ENCODE data around the gene PRKAA2. TPM values are rescaled to one million over a fixed set of nuclear protein-coding genes. Genes with fewer than 3 reads are reported as not detected.

PRKAA2 gene
- total and polyA plus RNA-seq, 7 donors = 2.1 to 101 (median 48.4) TPM

GRCh38 chr1:56625819-56626440 lies 19.2 kb upstream of the PRKAA2 start:
- Histone ChIP-seq H3K27me3 (ENCODE audit: insufficient read depth in 3 of 3, low read length in 2 of 3) (no peaks in the 10 kb centered on the region), H3K4me1 (no peaks in the 10 kb centered on the region), H3K36me3 (ENCODE audit: insufficient read depth in 1 of 2, low read depth in 1 of 2) (no peaks in the 10 kb centered on the region), H3K9me3 (no peaks in the 10 kb centered on the region), H3K4me3 (no peak overlapping the region), H3K27ac (no peak overlapping the region)
- no peak for ATAC-seq
- intact Hi-C loops (cut with DNase I) = no loop called here
- WGBS, 3 donors = 66 to 68% (median 67%) methylated on average over 5 of the region's 5 CpGs
- no peak for DNase-seq
- no peak for TF ChIP-seq CTCF (IDR thresholded peaks at IDR 0.05)

- DNase-seq (no peak), ATAC-seq (no peak)
- H3K36me3 ChIP-seq (ENCODE audit: insufficient read depth in 1 of 2, low read depth in 1 of 2) = no peaks in the 10 kb centered on the region
- H3K9me3 ChIP-seq = no peaks in the 10 kb centered on the region
- intact Hi-C loops (cut with DNase I) = no loop called here
- TF ChIP-seq CTCF (IDR thresholded peaks at IDR 0.05) = no peak
- no peak overlapping the region for H3K27ac ChIP-seq
- H3K4me1 ChIP-seq = no peaks in the 10 kb centered on the region
- H3K4me3 ChIP-seq = no peak overlapping the region
- no peaks in the 10 kb centered on the region for H3K27me3 ChIP-seq (ENCODE audit: insufficient read depth in 3 of 3, low read length in 2 of 3)
These were observed 18.6 kb upstream of the PRKAA2 start for GRCh38 chr1:56626546-56626945.

GRCh38 chr1:56627019-56627635 lies 18.0 kb upstream of the PRKAA2 start:
- no peak overlapping the region for H3K4me3 ChIP-seq
- ATAC-seq (no peak), DNase-seq (no peak)
- H3K36me3 ChIP-seq (ENCODE audit: insufficient read depth in 1 of 2, low read depth in 1 of 2) = no peaks in the 10 kb centered on the region
- H3K4me1 ChIP-seq = no peaks in the 10 kb centered on the region
- H3K27ac ChIP-seq = no peak overlapping the region
- WGBS, 3 donors = 77 to 86% (median 86%) methylated on average over 3 of the region's 3 CpGs
- intact Hi-C loops (cut with DNase I) = no loop called here
- H3K27me3 ChIP-seq (ENCODE audit: insufficient read depth in 3 of 3, low read length in 2 of 3) = no peaks in the 10 kb centered on the region
- H3K9me3 ChIP-seq = no peaks in the 10 kb centered on the region
- TF ChIP-seq CTCF (IDR thresholded peaks at IDR 0.05) = no peak

GRCh38 chr1:56627636-56628039 lies 17.5 kb upstream of the PRKAA2 start:
- DNase-seq (no peak), ATAC-seq (no peak)
- TF ChIP-seq CTCF (IDR thresholded peaks at IDR 0.05) = no peak
- Histone ChIP-seq H3K4me3 (no peak overlapping the region), H3K27me3 (ENCODE audit: insufficient read depth in 3 of 3, low read length in 2 of 3) (no peaks in the 10 kb centered on the region), H3K36me3 (ENCODE audit: insufficient read depth in 1 of 2, low read depth in 1 of 2) (no peaks in the 10 kb centered on the region), H3K9me3 (no peaks in the 10 kb centered on the region), H3K4me1 (no peaks in the 10 kb centered on the region), H3K27ac (no peak overlapping the region)
- intact Hi-C loops (cut with DNase I) = no loop called here
- WGBS, 3 donors = 74 to 83% (median 82%) methylated on average over 3 of the region's 3 CpGs

GRCh38 chr1:56630786-56631185 lies 14.3 kb upstream of the PRKAA2 start:
- Histone ChIP-seq H3K4me3 (no peak overlapping the region), H3K4me1 (no peaks in the 10 kb centered on the region), H3K27ac (no peak overlapping the region), H3K27me3 (ENCODE audit: insufficient read depth in 3 of 3, low read length in 2 of 3) (no peaks in the 10 kb centered on the region), H3K9me3 (no peaks in the 10 kb centered on the region), H3K36me3 (ENCODE audit: insufficient read depth in 1 of 2, low read depth in 1 of 2) (no peaks in the 10 kb centered on the region)
- ATAC-seq = no peak
- no peak for DNase-seq
- TF ChIP-seq CTCF (IDR thresholded peaks at IDR 0.05) = no peak
- intact Hi-C loops (cut with DNase I) = no loop called here

All from psoas muscle (tissue), 8 donors.